Tibial nerve (tissue), 4 donors: Measurements from ENCODE around the gene SH3RF3. TPM values are rescaled to one million over a fixed set of nuclear protein-coding genes. Genes with fewer than 3 reads are reported as not detected.
"Not testable (repeated sequence)": the region's sequence is repeated elsewhere in the genome, so short reads cannot be mapped to it uniquely, and the experiment has no call there.

Source experiments
- DNase-seq, 2 donors: peaks; one replicate each; pipeline ENCODE4 v3.0.0-alpha.2; 2019; ENCODE audit warnings: low spot score in 2 of 2
- H3K27ac ChIP-seq, 4 donors: fragments of 200-600 bp; sonication (generic) in 3 of 4; one replicate each; pipeline ENCODE4 v1.5.1; 2017 to 2019; ENCODE audit warnings: mild to moderate bottlenecking in 1 of 4
- H3K27me3 ChIP-seq, 2 donors: fragments of 200-600 bp; sonication (generic) in 1 of 2; one replicate each; pipeline versions ENCODE4 v1.5.1 to v1.6.0; 2017 to 2019
- H3K36me3 ChIP-seq, 3 donors: fragments of 200-600 bp; sonication (generic); one replicate each; pipeline ENCODE4 v1.5.1; 2018 to 2019
- H3K4me1 ChIP-seq, 4 donors: fragments of 200-600 bp; sonication (generic) in 3 of 4; one replicate each; pipeline ENCODE4 v1.5.1; 2017 to 2019
- H3K4me3 ChIP-seq, 4 donors: fragments of 200-600 bp; sonication (generic) in 3 of 4; one replicate each; pipeline ENCODE4 v1.5.1; 2017 to 2019; ENCODE audit warnings: mild to moderate bottlenecking in 1 of 4, moderate library complexity in 1 of 4
- H3K9me3 ChIP-seq, 4 donors: fragments of 200-600 bp; sonication (generic) in 3 of 4; one replicate each; pipeline ENCODE4 v1.5.1; 2017 to 2019
- CTCF ChIP-seq, 5 experiments: fragments of 200-600 bp in 3 of 5; fragments of 450-650 bp in 2 of 5; sonication (generic) in 3 of 5; IDR thresholded peaks; one replicate each; pipeline ENCODE4 v1.5.1; 2016 to 2019; ENCODE audit warnings: antibody characterized with exemption in 5 of 5, mild to moderate bottlenecking in 3 of 5, moderate library complexity in 2 of 5
- EP300 ChIP-seq, 2 donors: sonication (generic); formaldehyde crosslinking; IDR thresholded peaks; one replicate each; pipeline ENCODE4 v1.6.1; 2017; ENCODE audit warnings: antibody characterized with exemption in 2 of 2, mild to moderate bottlenecking in 1 of 2
- POLR2A ChIP-seq, 2 donors: fragments of 450-650 bp; IDR thresholded peaks; one replicate each; pipeline ENCODE4 v1.6.1; 2017; ENCODE audit warnings: antibody characterized with exemption in 2 of 2, mild to moderate bottlenecking in 2 of 2, moderate library complexity in 2 of 2
- WGBS, 2 donors: methylation state at CpG; one replicate each; pipeline ENCODE4 v1.1.5; 2018; 5-methylcytosine and 5-hydroxymethylcytosine counted together
- total RNA-seq, 4 donors: library from RNA; depleted of rRNA; stranded (reverse); fragments of >200 nt; gene quantifications; one replicate each; pipeline ENCODE4 v1.1.0, GENCODE V29; 2016

SH3RF3 gene
- total RNA-seq, 4 donors from 2014 or later, result 6.9 to 18.0 (median 11.4) TPM

GRCh38 chr2:109102588-109103233 lies 26.3 kb upstream of the SH3RF3 start:
- H3K4me1 ChIP-seq, result no peaks in the 10 kb centered on the region
- H3K4me3 ChIP-seq, result no peak overlapping the region
- TF ChIP-seq EP300 (IDR thresholded peaks at IDR 0.05) (no peak), POLR2A (IDR thresholded peaks at IDR 0.05) (no peak), CTCF (IDR thresholded peaks at IDR 0.05) (no peak)
- DNase-seq, result no peak
- no peaks in the 10 kb centered on the region for H3K27me3 ChIP-seq
- H3K36me3 ChIP-seq, result no peaks in the 10 kb centered on the region
- H3K9me3 ChIP-seq, result no peaks in the 10 kb centered on the region
- WGBS, 2 donors, result 17 to 25% methylated on average over 10 of the region's 10 CpGs
- no peak overlapping the region for H3K27ac ChIP-seq

- H3K4me3 ChIP-seq, result no peak overlapping the region
- H3K27ac ChIP-seq, result no peak overlapping the region
- H3K36me3 ChIP-seq, result no peaks in the 10 kb centered on the region
- H3K27me3 ChIP-seq, result no peaks in the 10 kb centered on the region
- H3K4me1 ChIP-seq, result no peaks in the 10 kb centered on the region
- H3K9me3 ChIP-seq, result no peaks in the 10 kb centered on the region
- no peak for DNase-seq
- no peak for TF ChIP-seq CTCF (IDR thresholded peaks at IDR 0.05)
- no peak for TF ChIP-seq POLR2A (IDR thresholded peaks at IDR 0.05)
- no peak for TF ChIP-seq EP300 (IDR thresholded peaks at IDR 0.05)
- 91% methylated on average over 5 of the region's 5 CpGs for WGBS, 2 donors
These were observed 23.9 kb upstream of the SH3RF3 start for GRCh38 chr2:109105113-109105512.

GRCh38 chr2:109108740-109109139 lies 20.3 kb upstream of the SH3RF3 start:
- TF ChIP-seq CTCF (IDR thresholded peaks at IDR 0.05) (no peak), POLR2A (IDR thresholded peaks at IDR 0.05) (no peak), EP300 (IDR thresholded peaks at IDR 0.05) (no peak)
- Histone ChIP-seq H3K27ac (no peak overlapping the region), H3K4me1 (no peaks in the 10 kb centered on the region), H3K27me3 (no peaks in the 10 kb centered on the region), H3K36me3 (no peaks in the 10 kb centered on the region), H3K9me3 (no peaks in the 10 kb centered on the region), H3K4me3 (no peak overlapping the region)
- DNase-seq, result no peak
- WGBS, 2 donors, result 84 to 85% methylated on average over 8 to 9 of the region's 9 CpGs

GRCh38 chr2:109109342-109109741 lies 19.7 kb upstream of the SH3RF3 start:
- Histone ChIP-seq H3K4me1 (no peaks in the 10 kb centered on the region), H3K4me3 (no peak overlapping the region), H3K27ac (no peak overlapping the region), H3K36me3 (no peaks in the 10 kb centered on the region), H3K9me3 (no peaks in the 10 kb centered on the region), H3K27me3 (no peaks in the 10 kb centered on the region)
- TF ChIP-seq EP300 (IDR thresholded peaks at IDR 0.05), result no peak
- TF ChIP-seq POLR2A (IDR thresholded peaks at IDR 0.05), result no peak
- no peak for TF ChIP-seq CTCF (IDR thresholded peaks at IDR 0.05)
- no peak for DNase-seq
- 75 to 77% methylated on average over 2 of the region's 2 CpGs for WGBS, 2 donors

GRCh38 chr2:109110170-109110569 lies 18.8 kb upstream of the SH3RF3 start:
- DNase-seq, result no peak
- 52 to 56% methylated on average over 7 of the region's 7 CpGs for WGBS, 2 donors
- no peaks in the 10 kb centered on the region for H3K4me1 ChIP-seq
- H3K36me3 ChIP-seq, result no peaks in the 10 kb centered on the region
- no peaks in the 10 kb centered on the region for H3K9me3 ChIP-seq
- H3K27ac ChIP-seq, result no peak overlapping the region
- no peak overlapping the region for H3K4me3 ChIP-seq
- no peaks in the 10 kb centered on the region for H3K27me3 ChIP-seq
- TF ChIP-seq POLR2A (IDR thresholded peaks at IDR 0.05) (no peak), CTCF (IDR thresholded peaks at IDR 0.05) (no peak), EP300 (IDR thresholded peaks at IDR 0.05) (no peak)

- H3K36me3 ChIP-seq, H3K27me3 ChIP-seq, H3K9me3 ChIP-seq, H3K27ac ChIP-seq, DNase-seq, H3K4me1 ChIP-seq, H3K4me3 ChIP-seq: not testable (repeated sequence)
- WGBS, 2 donors, result 95 to 97% methylated on average over 9 of the region's 9 CpGs
These were observed 11.8 kb upstream of the SH3RF3 start for GRCh38 chr2:109117181-109117580.
